K562 (cell line): ENCODE measurements around the gene WFDC1. TPM values are rescaled to one million over a fixed set of nuclear protein-coding genes. Genes with fewer than 3 reads are reported as not detected.

Experiments
- BDP1 ChIP-seq: IDR thresholded peaks from 3 replicates; pipeline ENCODE4 v1.6.1; 2011; ENCODE audit not compliant: insufficient read length, insufficient read depth
- SMAD3 ChIP-seq: fragments of 450-650 bp; formaldehyde crosslinking; conservative IDR thresholded peaks from 2 replicates; pipeline ENCODE4 v1.4.0; 2020; ENCODE audit warnings: mild to moderate bottlenecking
- ZNF41 ChIP-seq: fragments of 250-450 bp; sonication (Bioruptor Pico); conservative IDR thresholded peaks from 2 replicates; pipeline ENCODE4 v1.4.0; 2020; ENCODE audit warnings: mild to moderate bottlenecking
- polyA plus RNA-seq, 8 experiments: library from polyadenylated mRNA; depleted of rRNA in 4 of 8; stranded (reverse) in 5 of 8; unstranded in 3 of 8; fragments of >200 nt; fragmentation: Nextera tagmentation in 2 of 8; fragmentation: Illumina TruSeq in 1 of 8; extraction: Ambion mirVana in 2 of 8; extraction: Trizol in 1 of 8; gene quantifications; 2 replicates each; pipeline versions ENCODE4 v1.2.1 to v1.2.3, GENCODE V29; 2011 to 2014; ENCODE audit warnings: inconsistent platforms in 1 of 8, missing spikeins in 1 of 8
- total RNA-seq, 7 experiments: library from RNA; depleted of rRNA in 6 of 7; stranded (reverse); fragments of >200 nt in 6 of 7; fragmentation: Illumina TruSeq in 2 of 7; extraction: Trizol in 2 of 7; gene quantifications; 2 replicates each; pipeline versions ENCODE4 v1.2.1 to v1.2.3, GENCODE V29; 2011 to 2021; ENCODE audit warnings: low replicate concordance in 1 of 7
- TF ChIP-seq, protein P1 (sequence below): fragments of 450-650 bp; IDR thresholded peaks from 2 replicates; pipeline ENCODE4 v1.6.1; 2016; ENCODE audit warnings: low read depth

The WFDC1 gene
- total and polyA plus RNA-seq, 9 of the 15 experiments (the other 6 are each of a cell fraction or from before 2014, with no cell fraction given), result not detected

DNA sequence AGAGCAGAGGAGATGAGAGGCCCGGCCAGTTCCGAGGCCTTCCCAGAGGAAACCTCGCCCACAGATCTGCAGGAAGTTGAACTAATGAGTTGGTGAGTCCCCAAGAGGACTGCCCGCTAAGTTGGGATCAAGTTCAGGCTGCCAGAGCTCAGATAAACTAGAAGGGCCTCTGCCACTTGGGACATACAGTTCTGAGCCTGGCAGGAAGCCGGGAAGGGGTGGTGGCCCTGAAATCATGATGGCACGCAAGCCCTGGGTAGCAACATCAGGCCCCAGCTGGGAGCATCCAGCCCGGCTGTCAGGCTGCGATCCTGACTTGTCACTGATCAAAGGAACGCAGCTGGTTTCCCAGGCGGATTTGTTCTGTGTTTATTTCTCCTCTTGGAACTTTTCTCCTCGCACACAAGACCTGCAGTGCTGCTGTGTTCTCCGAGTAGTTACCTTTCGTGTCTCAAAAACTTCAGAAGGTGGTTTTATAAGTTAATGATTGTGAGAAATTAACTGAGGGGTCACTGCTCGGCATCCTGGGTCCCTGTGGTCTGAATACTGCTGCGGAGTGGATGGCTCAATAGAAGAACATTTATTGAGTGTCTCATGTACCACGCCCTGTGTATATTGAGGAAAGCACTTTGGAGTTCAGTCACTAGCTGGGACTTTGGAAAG, 8.0 kb upstream of the WFDC1 start (continued):
- TF ChIP-seq SMAD3 (no peak), BDP1 (no peak), ZNF41 (CRISPR knock-in tag) (no peak)
- TF ChIP-seq, protein P1, sequence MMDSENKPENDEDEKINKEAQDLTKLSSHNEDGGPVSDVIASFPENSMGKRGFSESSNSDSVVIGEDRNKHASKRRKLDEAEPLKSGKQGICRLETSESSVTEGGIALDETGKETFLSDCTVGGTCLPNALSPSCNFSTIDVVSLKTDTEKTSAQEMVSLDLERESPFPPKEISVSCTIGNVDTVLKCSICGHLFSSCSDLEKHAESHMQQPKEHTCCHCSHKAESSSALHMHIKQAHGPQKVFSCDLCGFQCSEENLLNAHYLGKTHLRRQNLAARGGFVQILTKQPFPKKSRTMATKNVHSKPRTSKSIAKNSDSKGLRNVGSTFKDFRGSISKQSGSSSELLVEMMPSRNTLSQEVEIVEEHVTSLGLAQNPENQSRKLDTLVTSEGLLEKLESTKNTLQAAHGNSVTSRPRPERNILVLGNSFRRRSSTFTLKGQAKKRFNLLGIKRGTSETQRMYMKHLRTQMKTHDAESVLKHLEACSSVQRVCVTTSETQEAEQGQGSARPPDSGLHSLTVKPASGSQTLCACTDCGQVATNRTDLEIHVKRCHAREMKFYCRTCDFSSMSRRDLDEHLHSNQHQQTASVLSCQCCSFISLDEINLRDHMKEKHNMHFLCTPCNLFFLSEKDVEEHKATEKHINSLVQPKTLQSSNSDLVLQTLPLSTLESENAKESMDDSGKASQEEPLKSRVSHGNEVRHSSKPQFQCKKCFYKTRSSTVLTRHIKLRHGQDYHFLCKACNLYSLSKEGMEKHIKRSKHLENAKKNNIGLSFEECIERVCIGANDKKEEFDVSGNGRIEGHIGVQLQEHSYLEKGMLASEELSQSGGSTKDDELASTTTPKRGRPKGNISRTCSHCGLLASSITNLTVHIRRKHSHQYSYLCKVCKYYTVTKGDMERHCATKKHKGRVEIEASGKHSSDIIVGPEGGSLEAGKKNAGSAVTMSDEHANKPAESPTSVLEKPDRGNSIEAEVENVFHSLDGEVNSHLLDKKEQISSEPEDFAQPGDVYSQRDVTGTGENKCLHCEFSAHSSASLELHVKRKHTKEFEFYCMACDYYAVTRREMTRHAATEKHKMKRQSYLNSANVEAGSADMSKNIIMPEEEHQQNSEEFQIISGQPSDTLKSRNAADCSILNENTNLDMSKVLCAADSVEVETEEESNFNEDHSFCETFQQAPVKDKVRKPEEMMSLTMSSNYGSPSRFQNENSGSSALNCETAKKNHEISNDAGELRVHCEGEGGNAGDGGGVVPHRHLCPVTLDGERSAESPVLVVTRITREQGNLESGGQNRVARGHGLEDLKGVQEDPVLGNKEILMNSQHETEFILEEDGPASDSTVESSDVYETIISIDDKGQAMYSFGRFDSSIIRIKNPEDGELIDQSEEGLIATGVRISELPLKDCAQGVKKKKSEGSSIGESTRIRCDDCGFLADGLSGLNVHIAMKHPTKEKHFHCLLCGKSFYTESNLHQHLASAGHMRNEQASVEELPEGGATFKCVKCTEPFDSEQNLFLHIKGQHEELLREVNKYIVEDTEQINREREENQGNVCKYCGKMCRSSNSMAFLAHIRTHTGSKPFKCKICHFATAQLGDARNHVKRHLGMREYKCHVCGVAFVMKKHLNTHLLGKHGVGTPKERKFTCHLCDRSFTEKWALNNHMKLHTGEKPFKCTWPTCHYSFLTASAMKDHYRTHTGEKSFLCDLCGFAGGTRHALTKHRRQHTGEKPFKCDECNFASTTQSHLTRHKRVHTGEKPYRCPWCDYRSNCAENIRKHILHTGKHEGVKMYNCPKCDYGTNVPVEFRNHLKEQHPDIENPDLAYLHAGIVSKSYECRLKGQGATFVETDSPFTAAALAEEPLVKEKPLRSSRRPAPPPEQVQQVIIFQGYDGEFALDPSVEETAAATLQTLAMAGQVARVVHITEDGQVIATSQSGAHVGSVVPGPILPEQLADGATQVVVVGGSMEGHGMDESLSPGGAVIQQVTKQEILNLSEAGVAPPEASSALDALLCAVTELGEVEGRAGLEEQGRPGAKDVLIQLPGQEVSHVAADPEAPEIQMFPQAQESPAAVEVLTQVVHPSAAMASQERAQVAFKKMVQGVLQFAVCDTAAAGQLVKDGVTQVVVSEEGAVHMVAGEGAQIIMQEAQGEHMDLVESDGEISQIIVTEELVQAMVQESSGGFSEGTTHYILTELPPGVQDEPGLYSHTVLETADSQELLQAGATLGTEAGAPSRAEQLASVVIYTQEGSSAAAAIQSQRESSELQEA, result no peak
- TF ChIP-seq, all 486 proteins: peak for 0
